Measurements from ENCODE around the gene HOXD11.

HOXD11 gene

GRCh38 chr2:176081376-176081836, 25.7 kb upstream of the HOXD11 start:
- TF ChIP-seq, protein P1, sequence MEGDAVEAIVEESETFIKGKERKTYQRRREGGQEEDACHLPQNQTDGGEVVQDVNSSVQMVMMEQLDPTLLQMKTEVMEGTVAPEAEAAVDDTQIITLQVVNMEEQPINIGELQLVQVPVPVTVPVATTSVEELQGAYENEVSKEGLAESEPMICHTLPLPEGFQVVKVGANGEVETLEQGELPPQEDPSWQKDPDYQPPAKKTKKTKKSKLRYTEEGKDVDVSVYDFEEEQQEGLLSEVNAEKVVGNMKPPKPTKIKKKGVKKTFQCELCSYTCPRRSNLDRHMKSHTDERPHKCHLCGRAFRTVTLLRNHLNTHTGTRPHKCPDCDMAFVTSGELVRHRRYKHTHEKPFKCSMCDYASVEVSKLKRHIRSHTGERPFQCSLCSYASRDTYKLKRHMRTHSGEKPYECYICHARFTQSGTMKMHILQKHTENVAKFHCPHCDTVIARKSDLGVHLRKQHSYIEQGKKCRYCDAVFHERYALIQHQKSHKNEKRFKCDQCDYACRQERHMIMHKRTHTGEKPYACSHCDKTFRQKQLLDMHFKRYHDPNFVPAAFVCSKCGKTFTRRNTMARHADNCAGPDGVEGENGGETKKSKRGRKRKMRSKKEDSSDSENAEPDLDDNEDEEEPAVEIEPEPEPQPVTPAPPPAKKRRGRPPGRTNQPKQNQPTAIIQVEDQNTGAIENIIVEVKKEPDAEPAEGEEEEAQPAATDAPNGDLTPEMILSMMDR (conservative IDR thresholded peaks at IDR 0.05; ENCODE audit: low read depth), result no peak
- no peak for DNase-seq (ENCODE audit: low spot score)
- ChIA-PET POLR2A (ENCODE audit: low non-redundant PET) (no interaction called here), CTCF (interaction anchor here (1.0 kb wide), 1 partner anchor 16 kb away, joined by 8 read pairs; no protein-coding TSS in a partner anchor)
- H3K27ac ChIP-seq, result no peak overlapping the region

DNA sequence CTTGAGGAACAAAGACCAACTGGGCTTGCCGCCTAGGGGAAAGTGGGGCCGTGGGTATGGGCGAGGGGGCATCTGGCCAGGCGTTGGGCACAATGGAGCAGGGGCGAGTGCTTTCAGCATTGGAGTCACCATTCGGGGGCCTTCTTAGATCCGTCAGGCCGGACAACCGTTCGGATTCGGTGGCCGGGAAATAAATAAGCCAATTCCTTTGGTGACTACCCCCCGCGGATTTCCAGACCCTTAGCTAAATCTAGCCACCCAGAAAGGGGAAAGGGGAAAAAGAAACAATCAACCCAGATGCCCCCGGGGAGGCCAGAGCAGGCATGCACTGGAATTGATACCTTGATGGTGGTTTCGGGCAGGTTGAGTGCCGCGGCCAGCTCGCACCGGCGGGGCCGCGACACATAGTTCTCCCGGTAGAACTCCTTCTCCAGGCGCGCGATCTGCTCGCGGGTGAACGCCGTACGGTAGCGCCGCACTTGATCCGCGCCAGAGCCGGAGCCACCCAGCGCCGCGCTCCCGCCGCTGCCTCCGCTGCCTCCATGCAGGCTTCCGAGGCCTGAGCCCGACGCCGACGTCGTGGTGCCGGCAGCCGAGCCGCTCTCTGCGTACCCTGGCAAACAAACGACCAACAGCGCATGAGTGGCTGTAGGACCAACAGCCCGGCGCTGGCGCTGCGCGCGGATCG, 25.1 kb upstream of the HOXD11 start:
- no peak for DNase-seq (ENCODE audit: low spot score)
- POLR2A ChIA-PET (ENCODE audit: low non-redundant PET), result no interaction called here
- TF ChIP-seq, protein P1 (conservative IDR thresholded peaks at IDR 0.05; ENCODE audit: low read depth), result no peak
- H3K27ac ChIP-seq, result no peak overlapping the region
- CTCF ChIA-PET, result interaction anchor here (1.0 kb wide), 1 partner anchor 15 kb away, joined by 8 read pairs; no protein-coding TSS in a partner anchor

DNA sequence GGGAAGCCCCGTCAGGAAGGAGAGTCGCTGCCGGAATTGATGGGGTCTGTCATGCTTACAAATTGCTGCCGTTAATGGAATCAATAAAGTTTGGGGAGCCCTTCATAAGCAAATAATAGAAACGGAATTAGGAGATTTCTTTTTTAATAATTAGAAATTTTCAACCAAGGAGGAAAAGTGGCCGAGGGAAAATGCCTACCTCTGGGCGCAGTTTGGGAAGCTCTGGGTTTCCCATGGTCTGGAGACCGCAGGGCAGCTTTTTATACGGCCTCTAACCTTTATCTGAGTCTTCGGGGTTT, 24.6 kb upstream of the HOXD11 start:
- no peak for DNase-seq (ENCODE audit: low spot score)
- POLR2A ChIA-PET (ENCODE audit: low non-redundant PET), result no interaction called here
- H3K27ac ChIP-seq, result no peak overlapping the region
- TF ChIP-seq, protein P1 (conservative IDR thresholded peaks at IDR 0.05; ENCODE audit: low read depth), result no peak
- CTCF ChIA-PET, result interaction anchor here (0.6 kb wide), 1 partner anchor 225 kb away, joined by 3 read pairs; no protein-coding TSS in a partner anchor

DNA sequence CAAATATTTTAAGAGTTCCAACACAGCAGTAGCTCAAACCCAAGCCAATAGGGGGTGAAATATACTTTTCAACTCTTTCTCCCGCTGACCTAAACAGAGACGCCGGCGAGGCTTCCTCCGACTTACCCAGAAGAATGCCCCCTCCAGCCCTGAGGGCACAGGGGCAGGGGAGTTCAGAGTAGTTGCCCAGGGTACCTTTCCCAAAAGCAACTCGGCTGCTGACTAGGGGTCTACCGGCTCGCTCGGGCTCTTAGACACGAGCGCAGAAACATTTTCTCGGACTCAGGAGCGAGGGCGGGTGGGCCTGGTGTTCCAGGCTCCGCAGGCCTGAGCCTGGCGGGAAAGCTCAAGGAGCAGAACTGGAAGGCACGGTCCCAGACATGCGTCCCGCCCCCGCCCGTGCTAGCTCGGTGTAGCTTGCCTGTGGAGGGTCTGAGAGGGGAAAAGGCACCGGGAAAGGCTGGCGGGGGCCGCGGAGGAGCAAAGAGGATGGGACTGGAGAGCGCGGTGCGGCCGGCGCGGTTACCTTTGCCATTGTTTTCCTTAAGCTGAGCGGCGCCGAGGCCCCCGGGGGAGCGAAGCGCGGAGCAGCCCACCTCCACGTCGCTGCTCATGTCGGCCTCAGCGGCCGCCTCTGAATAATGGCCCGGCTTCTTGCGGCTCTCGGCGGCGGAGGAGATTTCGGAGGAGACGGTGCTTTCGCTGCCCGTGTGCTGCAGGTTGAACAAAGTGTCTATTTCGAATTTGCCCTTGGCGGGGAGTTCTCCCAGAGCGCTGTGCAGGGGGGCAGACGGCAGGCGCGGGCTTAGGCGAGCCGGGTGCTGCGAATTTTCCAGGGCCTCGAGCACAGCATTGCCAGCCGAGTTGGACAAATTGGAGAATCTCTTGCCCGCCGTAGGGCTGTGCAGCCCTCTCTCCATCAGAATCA, 24.0 kb upstream of the HOXD11 start:
- CTCF ChIA-PET, result interaction anchor here (0.6 kb wide), 2 partner anchors 226 to 687 kb away, joined by 3 to 4 read pairs; no protein-coding TSS in a partner anchor
- no peak for DNase-seq (ENCODE audit: low spot score)
- POLR2A ChIA-PET (ENCODE audit: low non-redundant PET), result no interaction called here
- TF ChIP-seq, protein P1 (conservative IDR thresholded peaks at IDR 0.05; ENCODE audit: low read depth), result no peak
- no peak overlapping the region for H3K27ac ChIP-seq

DNA sequence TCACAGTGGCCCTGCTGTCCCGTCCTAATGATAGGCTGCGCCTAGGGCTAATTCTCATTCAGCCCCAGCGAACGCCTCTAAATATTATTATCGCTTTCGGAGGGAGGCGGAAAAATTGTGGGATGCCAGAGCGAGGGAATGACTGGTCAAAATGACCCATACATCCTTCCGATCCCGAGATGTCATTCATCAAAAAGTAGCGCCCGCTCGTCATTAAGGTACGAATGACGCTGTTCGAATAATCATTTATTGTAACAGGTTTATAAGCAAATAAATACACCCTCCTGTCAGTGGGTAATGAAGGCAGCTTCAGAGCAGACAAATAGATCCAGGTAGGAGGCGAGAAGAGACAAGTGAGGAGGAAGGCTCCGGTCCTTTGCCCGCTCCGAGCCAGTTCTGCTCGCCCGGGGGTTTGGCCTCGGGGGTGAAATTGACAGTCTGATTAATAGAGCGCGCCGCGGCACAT, 23.3 kb upstream of the HOXD11 start, which contains the start of gene EVX2:
Gene EVX2, minus strand, starts transcription at position 167 of the 466 bp plus-strand sequence. CDS start 186 bp downstream, outside the sequence.
- no peak for DNase-seq (ENCODE audit: low spot score)
- TF ChIP-seq, protein P1 (conservative IDR thresholded peaks at IDR 0.05; ENCODE audit: low read depth), result no peak
- POLR2A ChIA-PET (ENCODE audit: low non-redundant PET), result no interaction called here
- no peak within 1 kb of the TSS for H3K27ac ChIP-seq
- CTCF ChIA-PET, result interaction anchor here (0.7 kb wide), 1 partner anchor 48 kb away, joined by 3 read pairs; no protein-coding TSS in a partner anchor

DNA sequence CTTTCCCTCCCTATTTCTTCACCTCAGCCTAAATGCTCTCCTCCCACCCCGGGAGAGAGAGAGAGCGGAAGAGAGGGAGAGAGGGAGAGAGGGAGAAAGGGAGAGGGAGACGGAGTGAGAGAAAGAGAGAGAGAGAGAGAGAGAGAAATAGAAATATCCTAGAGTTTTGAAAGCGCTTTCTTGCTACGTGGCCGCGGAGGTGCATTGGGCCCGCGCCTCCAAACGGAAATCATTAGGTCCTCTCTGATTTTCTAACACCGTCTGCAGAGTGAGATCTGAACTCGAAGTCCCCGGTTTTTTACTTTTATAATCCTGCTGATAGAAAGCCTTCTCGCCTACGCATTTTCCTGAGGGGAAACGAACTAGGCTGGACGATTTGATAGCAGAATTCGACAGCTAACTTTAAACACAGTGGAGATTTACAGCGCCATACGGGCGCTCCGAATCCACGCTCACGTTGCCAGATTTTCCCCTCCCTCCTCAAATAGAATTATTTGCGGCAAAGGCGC, 22.4 kb upstream of the HOXD11 start:
- TF ChIP-seq, protein P1 (conservative IDR thresholded peaks at IDR 0.05; ENCODE audit: low read depth), result no peak
- no peak overlapping the region for H3K27ac ChIP-seq
- CTCF ChIA-PET, result interaction anchor here (0.7 to 0.8 kb wide), 2 partner anchors 47 to 708 kb away, joined by 3 read pairs; no protein-coding TSS in a partner anchor
- DNase-seq (ENCODE audit: low spot score), result no peak
- POLR2A ChIA-PET (ENCODE audit: low non-redundant PET), result no interaction called here

Measured in RWPE1 (cell line).